Neural progenitor cell (in vitro differentiated cells): ENCODE measurements around the gene LRRC17. TPM values are rescaled to one million over a fixed set of nuclear protein-coding genes. Genes with fewer than 3 reads are reported as not detected.

Experiments
- DNase-seq: peaks from one replicate; pipeline ENCODE4 v3.0.0-alpha.2; 2016; ENCODE audit warnings: low spot score
- H2AFZ ChIP-seq: fragments of 200-600 bp; sonication (generic); replicated peaks from 2 replicates; pipeline ENCODE4 v1.6.1; 2016; ENCODE audit warnings: antibody characterized with exemption
- H3F3A ChIP-seq: fragments of 200-600 bp; sonication (generic); 2 replicates; pipeline ENCODE4 v1.6.1; 2016; ENCODE audit warnings: antibody characterized with exemption, low read depth
- H3K27ac ChIP-seq: fragments of 200-600 bp; sonication (generic); 2 replicates; pipeline ENCODE4 v1.5.1; 2016; ENCODE audit warnings: mild to moderate bottlenecking
- H3K27me3 ChIP-seq: fragments of 200-600 bp; sonication (generic); 2 replicates; pipeline ENCODE4 v1.6.1; 2016; ENCODE audit warnings: mild to moderate bottlenecking, moderate library complexity
- H3K36me3 ChIP-seq: fragments of 200-600 bp; sonication (generic); 2 replicates; pipeline ENCODE4 v1.5.1; 2016
- H3K4me1 ChIP-seq: fragments of 200-600 bp; sonication (generic); 2 replicates; pipeline ENCODE4 v1.6.1; 2016; ENCODE audit warnings: mixed run types
- H3K4me2 ChIP-seq: fragments of 200-600 bp; sonication (generic); 2 replicates; pipeline ENCODE4 v1.6.1; 2016
- H3K4me3 ChIP-seq: fragments of 200-600 bp; sonication (generic); 2 replicates; pipeline ENCODE4 v1.5.1; 2016
- H3K79me2 ChIP-seq: fragments of 200-600 bp; sonication (generic); 2 replicates; pipeline ENCODE4 v1.6.1; 2016; ENCODE audit warnings: low read depth
- H3K9ac ChIP-seq: fragments of 200-600 bp; sonication (generic); 2 replicates; pipeline ENCODE4 v1.6.1; 2016
- H3K9me3 ChIP-seq: fragments of 200-600 bp; sonication (generic); 2 replicates; pipeline ENCODE4 v1.5.1; 2016; ENCODE audit warnings: low read depth
- H4K20me1 ChIP-seq: fragments of 200-600 bp; sonication (generic); 2 replicates; pipeline ENCODE4 v1.6.1; 2016; ENCODE audit warnings: low read depth
- H3K27ac Mint-ChIP-seq: 3 replicates; pipeline ENCODE4 v1.8.0; 2021; ENCODE audit warnings: mixed read lengths
- H3K27me3 Mint-ChIP-seq: 2 replicates; pipeline ENCODE4 v1.8.0; 2022; ENCODE audit warnings: low read depth, mild to moderate bottlenecking, inconsistent platforms, moderate library complexity, mixed read lengths; ENCODE audit not compliant: insufficient read depth
- H3K36me3 Mint-ChIP-seq: 3 replicates; pipeline ENCODE4 v1.8.0; 2021; ENCODE audit warnings: mixed read lengths
- H3K4me1 Mint-ChIP-seq: 3 replicates; pipeline ENCODE4 v1.8.0; 2021; ENCODE audit warnings: mixed read lengths
- H3K4me3 Mint-ChIP-seq: 3 replicates; pipeline ENCODE4 v1.8.0; 2021; ENCODE audit warnings: mild to moderate bottlenecking, moderate library complexity, mixed read lengths
- H3K9me3 Mint-ChIP-seq: 3 replicates; pipeline ENCODE4 v1.8.0; 2020; ENCODE audit warnings: mixed read lengths
- EZH2 ChIP-seq: fragments of 200-600 bp; sonication (generic); IDR thresholded peaks from 2 replicates; pipeline ENCODE4 v1.6.1; 2017; ENCODE audit warnings: antibody characterized with exemption, mild to moderate bottlenecking, moderate library complexity
- EZH2phosphoT487 ChIP-seq: fragments of 200-600 bp; sonication (generic); IDR thresholded peaks from 2 replicates; pipeline ENCODE4 v1.6.1; 2017; ENCODE audit warnings: antibody characterized with exemption
- total RNA-seq: library from RNA; depleted of rRNA; stranded (reverse); fragments of >200 nt; gene quantifications from 2 replicates; pipeline ENCODE4 v1.2.3, GENCODE V29; 2015; ENCODE audit warnings: low replicate concordance
- TF ChIP-seq, protein P1 (sequence below): fragments of 200-600 bp; sonication (generic); IDR thresholded peaks from 2 replicates; pipeline ENCODE4 v1.5.1; 2017; ENCODE audit warnings: antibody characterized with exemption, mild to moderate bottlenecking

LRRC17 gene
- total RNA-seq, 1 donor from 2014 or later = 4.6 TPM

DNA sequence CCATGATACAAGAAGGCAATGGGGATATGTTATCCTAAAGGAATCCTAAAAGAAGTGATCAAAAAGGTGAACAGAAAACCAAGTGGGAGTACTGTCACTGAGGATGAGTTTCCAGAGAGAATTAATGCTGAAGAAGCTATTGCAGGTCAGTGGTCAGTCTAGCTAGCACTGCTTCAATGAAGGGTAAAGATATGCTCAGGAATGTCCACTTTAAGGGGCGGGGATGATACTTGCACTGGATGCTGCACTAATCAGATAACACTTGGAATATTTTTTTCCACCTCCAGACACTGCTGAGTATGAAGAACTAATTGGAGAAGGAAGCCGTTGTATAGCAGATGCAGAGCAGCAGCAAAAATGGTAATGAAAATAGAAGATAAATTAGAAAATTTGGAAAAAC, 75.3 kb downstream of the LRRC17 start:
- Histone ChIP-seq H3F3A (no peaks in the 10 kb centered on the region), H3K9ac (no peak overlapping the region), H3K27ac (no peak overlapping the region), H3K4me2 (no peak overlapping the region), H3K4me3 (no peak overlapping the region), H3K79me2 (no peaks in the 10 kb centered on the region), H3K27me3 (no peaks in the 10 kb centered on the region), H4K20me1 (no peaks in the 10 kb centered on the region), H3K4me1 (no peaks in the 10 kb centered on the region), H3K36me3 (no peaks in the 10 kb centered on the region), H2AFZ (no peak overlapping the region), H3K9me3 (no peaks in the 10 kb centered on the region)
- DNase-seq = no peak
- Mint-ChIP-seq H3K4me3 (no peak overlapping the region), H3K27me3 (no peaks in the 10 kb centered on the region), H3K27ac (no peak overlapping the region), H3K4me1 (no peaks in the 10 kb centered on the region), H3K36me3 (no peaks in the 10 kb centered on the region), H3K9me3 (no peaks in the 10 kb centered on the region)
- no peak for TF ChIP-seq EZH2
- TF ChIP-seq, protein P1, sequence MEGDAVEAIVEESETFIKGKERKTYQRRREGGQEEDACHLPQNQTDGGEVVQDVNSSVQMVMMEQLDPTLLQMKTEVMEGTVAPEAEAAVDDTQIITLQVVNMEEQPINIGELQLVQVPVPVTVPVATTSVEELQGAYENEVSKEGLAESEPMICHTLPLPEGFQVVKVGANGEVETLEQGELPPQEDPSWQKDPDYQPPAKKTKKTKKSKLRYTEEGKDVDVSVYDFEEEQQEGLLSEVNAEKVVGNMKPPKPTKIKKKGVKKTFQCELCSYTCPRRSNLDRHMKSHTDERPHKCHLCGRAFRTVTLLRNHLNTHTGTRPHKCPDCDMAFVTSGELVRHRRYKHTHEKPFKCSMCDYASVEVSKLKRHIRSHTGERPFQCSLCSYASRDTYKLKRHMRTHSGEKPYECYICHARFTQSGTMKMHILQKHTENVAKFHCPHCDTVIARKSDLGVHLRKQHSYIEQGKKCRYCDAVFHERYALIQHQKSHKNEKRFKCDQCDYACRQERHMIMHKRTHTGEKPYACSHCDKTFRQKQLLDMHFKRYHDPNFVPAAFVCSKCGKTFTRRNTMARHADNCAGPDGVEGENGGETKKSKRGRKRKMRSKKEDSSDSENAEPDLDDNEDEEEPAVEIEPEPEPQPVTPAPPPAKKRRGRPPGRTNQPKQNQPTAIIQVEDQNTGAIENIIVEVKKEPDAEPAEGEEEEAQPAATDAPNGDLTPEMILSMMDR = no peak

- DNase-seq = no peak
- no peaks in the 10 kb centered on the region for H3K4me1 Mint-ChIP-seq
- no peaks in the 10 kb centered on the region for H3K27me3 ChIP-seq
- H4K20me1 ChIP-seq = no peaks in the 10 kb centered on the region
- no peaks in the 10 kb centered on the region for H3K27me3 Mint-ChIP-seq
- H3K4me3 ChIP-seq = no peak overlapping the region
- H3K36me3 Mint-ChIP-seq = no peaks in the 10 kb centered on the region
- no peaks in the 10 kb centered on the region for H3K4me1 ChIP-seq
- H3K4me2 ChIP-seq = no peak overlapping the region
- no peaks in the 10 kb centered on the region for H3K9me3 Mint-ChIP-seq
- no peaks in the 10 kb centered on the region for H3F3A ChIP-seq
- H3K27ac Mint-ChIP-seq = no peak overlapping the region
- no peak overlapping the region for H3K4me3 Mint-ChIP-seq
- no peaks in the 10 kb centered on the region for H3K9me3 ChIP-seq
- H3K27ac ChIP-seq = no peak overlapping the region
- H2AFZ ChIP-seq = no peak overlapping the region
- no peaks in the 10 kb centered on the region for H3K36me3 ChIP-seq
- TF ChIP-seq EZH2phosphoT487 (no peak), EZH2 (no peak)
- TF ChIP-seq, protein P1 = no peak
- no peaks in the 10 kb centered on the region for H3K79me2 ChIP-seq
- H3K9ac ChIP-seq = no peak overlapping the region
Measured at GRCh38 chr7:102988631-102989560, 76.1 kb downstream of the LRRC17 start.

DNA sequence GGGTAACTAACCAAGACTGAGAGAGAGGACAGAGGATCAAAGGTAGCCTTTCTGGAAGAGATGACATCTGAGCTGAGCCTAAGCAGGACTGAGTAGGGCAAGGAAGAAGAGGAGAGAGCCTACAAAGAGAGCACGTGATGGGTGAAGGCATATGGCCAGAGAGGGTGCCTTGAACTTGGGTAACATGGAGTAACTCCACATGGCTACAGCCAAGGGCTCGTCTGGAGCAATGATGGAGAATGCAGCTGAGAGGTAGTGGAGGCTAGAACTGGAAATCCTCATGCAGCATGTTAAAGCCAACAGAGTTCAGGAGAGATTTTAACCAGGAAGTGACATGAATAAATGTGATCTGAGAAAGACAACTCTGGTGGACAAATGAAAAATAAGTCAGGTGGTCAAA, 77.8 kb downstream of the LRRC17 start:
- H3K27ac Mint-ChIP-seq = no peak overlapping the region
- H3K9ac ChIP-seq = no peak overlapping the region

More for the DNA sequence above, 77.8 kb downstream of the LRRC17 start:
- Histone ChIP-seq H3K4me3 (no peak overlapping the region), H3K27ac (no peak overlapping the region), H3K27me3 (no peaks in the 10 kb centered on the region), H3K36me3 (no peaks in the 10 kb centered on the region), H4K20me1 (no peaks in the 10 kb centered on the region), H2AFZ (no peak overlapping the region), H3F3A (no peaks in the 10 kb centered on the region), H3K4me2 (no peak overlapping the region), H3K4me1 (no peaks in the 10 kb centered on the region), H3K9me3 (no peaks in the 10 kb centered on the region), H3K79me2 (no peaks in the 10 kb centered on the region)
- peaks cover 2% of the 10 kb centered on the region for H3K27me3 Mint-ChIP-seq
- DNase-seq = no peak
- no peaks in the 10 kb centered on the region for H3K36me3 Mint-ChIP-seq
- H3K9me3 Mint-ChIP-seq = no peaks in the 10 kb centered on the region
- TF ChIP-seq, protein P1 = no peak
- TF ChIP-seq EZH2 = no peak
- no peak for TF ChIP-seq EZH2phosphoT487
- H3K4me1 Mint-ChIP-seq = no peaks in the 10 kb centered on the region
- no peak overlapping the region for H3K4me3 Mint-ChIP-seq
